ENCODE data around the gene ASTL. TPM values are rescaled to one million over a fixed set of nuclear protein-coding genes. Genes with fewer than 3 reads are reported as not detected.

ASTL gene
- total RNA-seq, 2 donors from 2014 or later = 0.31 to 0.45 TPM

DNA sequence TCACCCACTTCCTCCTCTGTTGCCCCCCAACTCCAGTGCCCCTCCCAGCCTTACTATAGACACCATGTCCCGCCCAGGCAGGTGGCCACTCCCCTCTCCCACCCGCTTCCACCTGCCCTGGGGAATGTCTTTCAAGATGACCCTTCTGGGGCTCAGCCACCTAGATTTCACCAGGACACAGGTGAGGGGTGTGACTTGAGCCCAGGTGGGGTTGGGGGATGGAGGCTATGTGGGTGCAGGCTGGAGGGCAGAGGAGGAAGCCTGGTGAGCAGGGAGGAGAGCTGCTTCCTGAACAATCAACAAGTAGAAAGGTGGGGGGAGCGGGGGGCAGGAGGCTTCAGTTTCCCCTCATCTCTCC, 30.6 kb downstream of the ASTL start:
- peak in 1 of 2 donors; percentile 15 for DNase-seq
- intact Hi-C loops (cut with DNase I, micrococcal nuclease) = no loop called here
- no peak for ATAC-seq

DNA sequence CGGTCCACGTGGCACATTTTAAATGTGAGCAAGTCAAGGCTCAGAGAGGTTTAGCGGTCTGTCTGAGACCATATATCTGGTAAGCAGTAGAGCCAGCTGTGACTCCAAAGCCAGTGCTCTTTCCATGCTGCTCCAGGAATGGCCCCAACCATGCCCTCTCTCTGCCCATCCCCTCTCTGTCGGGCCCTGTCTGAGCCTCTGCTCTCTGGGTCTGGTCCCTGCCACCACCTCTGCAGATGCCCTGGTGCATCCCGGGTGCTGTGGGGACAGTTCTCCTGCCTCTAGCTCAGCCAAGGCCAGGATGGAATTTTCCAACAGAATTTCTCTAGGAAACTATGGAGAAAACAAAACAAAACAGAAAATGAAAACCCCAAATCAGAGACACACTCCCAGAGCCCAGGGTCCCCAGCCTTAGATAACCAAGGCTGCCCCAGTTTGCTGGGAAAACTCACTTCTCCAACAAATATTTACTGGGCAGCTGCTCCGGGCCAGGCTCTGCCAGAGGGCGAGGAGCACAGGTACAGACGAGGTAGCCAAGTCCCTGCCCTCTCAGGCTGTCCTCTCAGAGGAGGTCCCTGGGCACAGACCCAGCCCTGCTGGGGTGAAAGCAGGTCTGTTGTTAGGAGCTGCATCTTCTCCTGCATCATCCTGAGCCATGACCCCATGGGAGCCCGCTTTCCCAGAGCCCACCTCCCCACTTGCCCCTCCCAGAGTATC, 31.2 kb downstream of the ASTL start:
- no peak for ATAC-seq
- DNase-seq = peak in 1 of 2 donors; percentile 11
- intact Hi-C loops (cut with DNase I, micrococcal nuclease) = no loop called here

GRCh38 chr2:96105994-96106715, 32.1 kb downstream of the ASTL start:
- ATAC-seq (no peak), DNase-seq (peak in 1 of 2 donors; percentile 12)
- intact Hi-C loops (cut with DNase I, micrococcal nuclease) = no loop called here

- intact Hi-C loops (cut with DNase I, micrococcal nuclease) = no loop called here
- DNase-seq (no peak), ATAC-seq (no peak)
Measured at GRCh38 chr2:96105152-96105915, 33.0 kb downstream of the ASTL start.

DNA sequence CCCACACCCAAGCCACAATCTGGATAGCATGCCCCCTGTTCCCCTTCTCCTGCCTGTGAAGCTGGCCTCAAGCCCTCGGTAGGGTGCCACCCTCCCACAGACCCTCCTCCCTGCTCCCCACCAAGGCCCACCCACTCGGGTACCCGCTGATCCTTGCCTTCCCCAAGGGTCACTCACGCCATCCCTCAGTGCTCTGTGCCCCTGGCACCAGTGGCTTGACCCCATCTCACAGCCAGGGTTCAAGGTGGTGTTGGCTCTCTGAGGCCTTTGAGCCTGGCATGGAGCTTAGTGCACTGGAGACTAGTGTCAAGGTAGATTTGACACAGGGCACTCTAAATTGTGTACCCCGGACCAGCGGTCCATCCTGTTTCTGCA, 33.8 kb downstream of the ASTL start:
- intact Hi-C loops (cut with DNase I, micrococcal nuclease) = no loop called here
- ATAC-seq (no peak), DNase-seq (no peak)

DNA sequence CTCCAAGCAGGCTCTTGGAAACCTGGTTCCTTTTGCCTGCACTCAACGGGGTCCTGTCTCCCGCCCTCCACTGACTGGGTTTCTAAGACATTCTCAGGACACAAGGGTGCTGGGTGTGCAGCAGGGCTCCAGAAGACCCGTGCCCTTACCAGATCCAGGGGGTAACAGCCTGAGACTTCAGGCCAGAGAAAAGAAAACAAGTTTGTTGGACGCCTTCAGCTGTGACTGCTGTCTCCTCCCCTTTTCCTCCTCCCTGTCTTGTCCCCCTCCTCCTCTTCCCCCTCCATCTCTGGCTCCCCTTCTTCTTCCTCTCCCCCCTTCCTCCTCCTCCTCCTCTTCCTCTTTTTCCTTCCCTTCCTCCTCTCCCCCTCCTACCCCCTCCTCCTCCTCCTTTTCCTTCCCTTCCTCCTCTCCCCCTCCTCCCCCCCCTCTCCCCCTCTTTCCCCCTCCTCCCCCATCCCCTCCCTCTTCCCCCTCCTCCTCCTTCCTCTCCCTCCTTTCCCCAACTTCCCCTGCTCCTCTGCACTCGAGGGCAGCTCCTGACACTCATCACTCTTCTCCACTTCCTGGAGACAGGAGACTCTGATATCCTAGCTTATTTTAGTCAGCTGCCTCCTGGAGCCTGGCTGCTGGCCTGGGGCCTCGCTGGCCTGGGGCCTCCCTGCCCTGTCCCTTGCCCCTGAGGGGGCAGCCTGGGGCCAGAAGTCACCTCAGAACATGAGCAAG, 34.4 kb downstream of the ASTL start:
- ATAC-seq (no peak), DNase-seq (no peak)
- intact Hi-C loops (cut with DNase I, micrococcal nuclease) = no loop called here

DNA sequence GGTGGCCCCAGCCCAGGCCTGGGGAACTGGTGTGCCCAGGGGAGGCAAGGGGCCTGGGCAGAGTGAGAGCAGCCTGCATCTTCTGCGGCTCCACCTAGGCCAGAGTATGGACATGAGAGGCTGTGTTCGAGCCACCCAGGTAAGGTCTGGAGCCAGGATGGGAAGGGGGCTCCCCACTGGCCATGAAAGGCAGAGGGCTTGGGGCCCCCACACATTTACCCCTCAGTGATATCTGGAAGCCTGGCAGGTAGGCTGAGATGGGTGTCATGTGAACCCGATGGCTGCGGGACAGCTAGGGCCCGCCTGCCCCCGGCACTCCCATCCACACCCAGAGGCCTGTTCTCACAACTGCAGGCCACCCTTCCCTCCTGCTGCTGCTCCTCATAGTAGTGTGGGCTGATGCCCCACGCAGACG, 35.1 kb downstream of the ASTL start:
- ATAC-seq (peak; percentile 48), DNase-seq (no peak)
- intact Hi-C loops (cut with DNase I, micrococcal nuclease) = no loop called here

GRCh38 chr2:96102596-96103186, 35.6 kb downstream of the ASTL start:
- DNase-seq = no peak

GRCh38 chr2:96100893-96101304, 37.4 kb downstream of the ASTL start:
- intact Hi-C loops (cut with DNase I, micrococcal nuclease) = no loop called here
- DNase-seq (no peak), ATAC-seq (no peak)

More at GRCh38 chr2:96102596-96103186, 35.6 kb downstream of the ASTL start:
- intact Hi-C loops (cut with DNase I, micrococcal nuclease) = no loop called here
- ATAC-seq = no peak

DNA sequence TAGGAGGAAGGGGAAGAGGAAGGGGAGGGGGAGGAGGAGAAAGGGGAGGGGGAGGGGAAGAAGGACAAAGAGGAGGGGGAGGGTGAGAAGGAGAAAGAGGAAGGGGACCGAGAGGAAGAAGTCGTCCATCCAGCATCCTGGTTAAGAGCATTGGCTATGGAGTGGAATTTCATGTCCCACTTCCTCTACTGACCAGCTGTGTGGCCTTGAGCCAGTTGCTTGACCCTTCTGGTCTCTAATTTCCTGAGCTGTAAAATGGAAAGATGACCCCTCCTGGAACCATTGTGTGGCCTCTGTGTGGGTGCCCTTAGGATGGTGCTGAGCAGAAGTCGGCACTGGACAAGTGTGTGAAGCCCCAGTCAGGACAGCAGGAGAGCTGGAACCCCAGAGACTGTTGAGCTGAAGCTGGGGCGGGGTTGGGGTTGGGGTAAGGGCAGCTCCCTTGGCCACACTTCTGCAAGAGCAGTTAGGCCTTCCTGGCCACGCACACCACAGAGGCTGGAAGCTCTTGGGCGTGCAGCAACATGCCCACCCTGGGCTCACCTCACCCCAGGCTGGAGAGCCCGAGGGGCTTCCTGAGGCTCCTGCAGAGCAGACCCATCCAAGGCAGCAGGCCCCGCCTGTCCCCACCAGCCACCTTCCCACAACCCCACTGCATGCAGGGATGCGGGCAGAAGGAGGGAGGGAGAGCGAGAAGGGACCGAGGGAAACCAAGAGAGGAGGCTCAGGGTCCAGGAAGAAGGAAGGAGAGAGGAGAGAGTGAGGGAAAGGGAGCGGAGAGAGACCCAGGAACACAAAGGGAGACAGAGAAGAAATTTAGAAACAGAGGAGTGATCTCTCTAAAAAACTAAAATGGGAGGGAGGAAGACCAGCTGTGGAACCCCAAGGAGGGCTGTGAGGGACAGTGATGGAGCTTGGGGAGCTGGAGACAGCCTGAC, 38.2 kb downstream of the ASTL start:
- DNase-seq (peak; percentile 1 to 14), ATAC-seq (no peak)
- intact Hi-C loops (cut with DNase I, micrococcal nuclease) = no loop called here

DNA sequence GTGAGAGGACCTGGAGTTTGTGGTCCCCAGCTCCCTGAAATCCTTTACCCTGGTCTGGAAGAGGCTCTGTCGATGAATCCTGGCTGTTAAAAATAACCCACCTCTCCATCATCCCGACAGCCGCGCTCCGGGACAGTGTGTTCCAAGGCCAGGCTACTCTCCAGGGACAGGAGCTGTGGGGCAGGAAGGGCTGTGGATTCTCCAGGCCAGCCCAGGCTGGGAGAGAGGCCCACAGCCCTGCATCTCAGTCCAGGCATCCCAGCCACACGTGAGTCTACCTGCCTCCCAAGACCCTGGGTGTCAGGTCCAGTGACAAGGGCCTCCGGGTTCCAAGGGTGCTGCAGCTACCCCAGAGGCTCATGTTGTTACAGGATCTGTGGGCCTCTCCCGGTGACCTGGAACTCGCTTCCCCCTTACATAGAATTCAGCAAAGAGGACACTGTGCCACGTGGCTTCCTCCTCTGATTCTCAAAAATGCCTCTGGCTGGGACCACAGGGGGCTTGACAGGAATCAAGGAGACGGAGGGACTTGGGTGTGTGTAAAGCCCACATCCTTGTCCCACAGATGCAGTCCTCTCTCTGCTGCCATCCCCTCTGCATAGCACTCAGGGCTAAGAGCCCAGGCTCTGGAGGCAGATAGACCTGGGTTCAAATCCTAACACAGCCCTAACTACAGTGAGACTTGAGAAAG, 39.3 kb downstream of the ASTL start:
- ATAC-seq = no peak

DNA sequence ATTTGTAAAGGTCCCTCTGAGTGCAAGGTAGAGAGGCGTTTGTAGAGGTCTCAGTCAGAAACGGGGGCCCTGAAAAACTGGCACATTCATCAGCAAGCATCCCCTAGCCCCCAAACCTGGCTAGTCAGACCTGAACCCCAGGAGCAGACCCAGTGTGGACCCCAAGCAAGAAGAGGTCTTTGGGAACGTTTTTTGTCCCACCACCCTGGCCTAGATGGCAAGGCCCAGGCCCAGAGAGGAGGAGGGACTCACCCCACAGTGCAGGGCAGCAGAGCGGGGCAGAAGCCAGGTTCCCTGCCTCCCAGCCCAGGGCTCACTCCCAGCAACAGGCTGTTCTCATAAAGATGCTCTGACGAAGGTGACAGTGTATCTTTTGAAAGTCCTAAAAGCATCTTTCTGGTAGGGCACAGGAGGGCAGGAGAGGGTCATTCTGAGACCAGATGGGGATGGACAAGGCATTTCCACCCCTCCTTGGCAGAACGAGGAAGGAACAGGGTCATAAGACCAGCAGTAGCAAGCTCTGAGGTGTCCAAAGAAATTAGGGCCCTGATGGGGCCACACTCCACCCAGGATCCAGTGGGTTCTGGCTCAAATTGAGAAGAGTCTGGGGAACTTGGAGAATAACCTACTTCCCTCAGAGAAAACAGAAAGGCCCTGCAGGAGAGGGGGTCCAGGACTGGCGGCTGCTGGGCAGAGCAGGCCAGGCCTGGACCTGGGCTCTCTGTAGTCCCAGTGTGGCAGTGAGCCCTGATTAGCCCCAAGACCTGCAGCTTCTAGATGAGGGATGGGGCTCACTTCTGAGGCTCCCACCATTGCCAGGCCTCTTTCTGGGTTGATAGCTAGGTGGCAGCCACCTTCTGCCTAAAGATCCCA, 40.1 kb downstream of the ASTL start:
- intact Hi-C loops (cut with DNase I, micrococcal nuclease) = no loop called here
- DNase-seq (no peak), ATAC-seq (no peak)

More for the DNA sequence above, 39.3 kb downstream of the ASTL start:
- DNase-seq = peak in 1 of 2 donors; percentile 3
- intact Hi-C loops (cut with DNase I, micrococcal nuclease) = no loop called here

GRCh38 chr2:96097441-96097840, 40.9 kb downstream of the ASTL start:
- intact Hi-C loops (cut with DNase I, micrococcal nuclease) = no loop called here
- ATAC-seq (no peak), DNase-seq (no peak)

- intact Hi-C loops (cut with DNase I, micrococcal nuclease) = no loop called here
- no peak for DNase-seq
- ATAC-seq = no peak
Measured at GRCh38 chr2:96095116-96095636, 43.1 kb downstream of the ASTL start.

DNA sequence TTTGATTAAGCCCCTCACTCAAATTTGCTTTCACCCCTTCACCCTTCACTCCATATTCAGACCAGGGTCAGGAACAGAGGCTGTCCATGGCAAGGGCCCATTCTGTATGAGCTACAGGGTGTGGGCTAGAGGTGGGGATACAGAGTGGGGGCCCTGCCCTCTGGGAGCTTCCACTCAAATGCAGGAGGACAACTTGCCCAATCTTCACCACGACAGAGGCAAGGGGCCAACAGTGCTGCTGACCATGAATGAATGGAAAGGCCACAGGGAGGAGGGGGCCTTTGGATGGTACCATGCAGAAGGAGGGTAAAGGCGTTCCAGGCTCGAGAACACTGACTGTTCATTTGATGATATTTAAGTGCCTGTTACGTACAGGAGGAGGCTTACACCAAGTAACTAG, 44.8 kb downstream of the ASTL start:
- intact Hi-C loops (cut with DNase I, micrococcal nuclease) = no loop called here
- DNase-seq = no peak
- ATAC-seq = no peak

DNA sequence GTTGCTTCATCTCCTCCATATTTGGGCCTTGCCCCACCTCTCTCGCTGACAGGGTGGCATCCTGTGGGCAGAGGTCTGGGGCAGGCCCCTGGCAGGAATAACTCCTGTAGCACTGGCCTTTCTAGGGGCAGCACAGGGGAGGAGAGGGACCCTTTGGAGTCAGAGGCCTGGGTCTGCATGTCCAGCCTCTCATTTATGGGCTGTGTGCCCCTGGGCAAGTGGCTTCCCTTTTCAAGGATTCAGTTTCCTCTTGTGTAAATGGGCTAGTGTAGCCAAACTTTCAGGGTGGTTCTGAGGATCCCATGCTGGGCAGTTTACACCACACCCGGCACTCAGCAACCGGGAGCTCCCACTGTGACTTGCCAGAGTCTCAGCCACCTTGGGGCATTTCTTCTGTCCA, 45.4 kb downstream of the ASTL start:
- ATAC-seq (no peak), DNase-seq (no peak)
- intact Hi-C loops (cut with DNase I, micrococcal nuclease) = no loop called here

Data from left colon (tissue), 2 donors.